GM12891 (cell line): ENCODE results near the gene PSMD7.

Source experiments
- DNase-seq: peaks from one replicate; pipeline ENCODE4 v3.0.0; 2011; ENCODE audit warnings: low spot score; ENCODE audit not compliant: insufficient read length
- FAIRE-seq: peaks from 2 replicates; lab custom pipeline; 2011; peaks lifted over from hg19 to GRCh38; lab: Jason Lieb, UNC
- PAX5 ChIP-seq: IDR thresholded peaks from 2 replicates; pipeline ENCODE4 v1.6.1; 2011; ENCODE audit warnings: low read length, moderate library complexity, mild to moderate bottlenecking; ENCODE audit not compliant: insufficient read depth, severe bottlenecking
- POLR2A ChIP-seq: IDR thresholded peaks from 2 replicates; pipeline ENCODE4 v1.6.1; 2011; ENCODE audit warnings: low read depth, low read length, control low read depth
- POLR2AphosphoS5 ChIP-seq: IDR thresholded peaks from 2 replicates; pipeline ENCODE4 v1.6.1; 2011; ENCODE audit warnings: low read depth, low read length, control low read depth
- POU2F2 ChIP-seq: IDR thresholded peaks from 2 replicates; pipeline ENCODE4 v1.6.1; 2011; ENCODE audit warnings: low read depth, mild to moderate bottlenecking, control low read depth, low read length, moderate library complexity
- SPI1 ChIP-seq: IDR thresholded peaks from 2 replicates; pipeline ENCODE4 v1.6.1; 2011; ENCODE audit warnings: low read depth, low read length, control low read depth
- TAF1 ChIP-seq: IDR thresholded peaks from 2 replicates; pipeline ENCODE4 v1.6.1; 2011; ENCODE audit warnings: low read depth, low read length, control low read depth

The PSMD7 gene

GRCh38 chr16:74291577-74292208 lies 4.9 kb upstream of the PSMD7 start:
- TF ChIP-seq POU2F2 (no peak), POLR2AphosphoS5 (no peak), POLR2A (no peak), SPI1 (no peak), PAX5 (no peak), TAF1 (no peak)
- DNase-seq: no peak
- FAIRE-seq: no peak

- no peak for FAIRE-seq
- DNase-seq: no peak
- TF ChIP-seq SPI1 (no peak), POU2F2 (no peak), TAF1 (no peak), PAX5 (no peak), POLR2AphosphoS5 (no peak), POLR2A (no peak)
Measured at GRCh38 chr16:74296104-74296431, 546 bp upstream of the PSMD7 start.

DNA sequence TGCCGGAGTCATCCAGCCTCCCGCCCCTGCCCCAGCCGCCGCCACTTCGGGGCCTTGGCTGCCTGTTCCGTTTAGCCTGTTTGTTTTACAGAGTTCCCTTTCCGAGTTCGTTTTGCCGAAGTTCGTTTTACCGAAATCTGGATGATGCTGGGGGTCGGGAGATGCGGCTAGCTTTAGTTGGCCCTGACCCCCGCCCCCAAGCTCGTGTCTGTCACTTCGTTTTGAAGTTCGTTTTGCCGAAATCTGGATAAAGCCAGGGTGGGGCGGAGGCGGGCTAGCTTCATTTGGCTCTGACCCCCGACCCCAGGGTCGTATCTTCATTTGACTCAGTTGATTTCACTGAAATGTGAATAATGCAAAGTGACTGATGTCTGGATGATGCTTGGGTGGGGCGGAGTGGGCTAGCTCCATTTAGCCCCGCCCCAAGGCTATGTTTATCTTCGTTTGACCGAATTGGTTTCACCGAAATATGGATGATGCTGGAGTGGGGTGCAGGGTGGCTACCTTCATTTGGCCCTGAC lies 591 bp downstream of the PSMD7 start:
- TF ChIP-seq TAF1 (no peak), POLR2AphosphoS5 (no peak)
- FAIRE-seq: peak; percentile 84
- no peak for DNase-seq

GRCh38 chr16:74298104-74298503 lies 1.5 kb downstream of the PSMD7 start:
- DNase-seq: no peak
- TF ChIP-seq POLR2A (no peak; the same call in 1 of the 2 replicates), PAX5 (no peak)

GRCh38 chr16:74302341-74302740 lies 5.7 kb downstream of the PSMD7 start:
- FAIRE-seq (no peak), DNase-seq (no peak)
- no peak for TF ChIP-seq POLR2AphosphoS5
- TF ChIP-seq TAF1: no peak

More at GRCh38 chr16:74298104-74298503, 1.5 kb downstream of the PSMD7 start:
- no peak for FAIRE-seq

- DNase-seq: no peak
- TF ChIP-seq SPI1: no peak
- TF ChIP-seq TAF1: no peak
- no peak for TF ChIP-seq POU2F2
- TF ChIP-seq POLR2AphosphoS5: no peak
- peak; percentile 27; the same call in 1 of the 2 replicates for TF ChIP-seq POLR2A
- no peak for TF ChIP-seq PAX5
- FAIRE-seq: no peak
Measured at GRCh38 chr16:74304164-74304834, 7.7 kb downstream of the PSMD7 start.

GRCh38 chr16:74304835-74305176 lies 8.2 kb downstream of the PSMD7 start:
- DNase-seq (no peak), FAIRE-seq (no peak)
- TF ChIP-seq POU2F2 (no peak), POLR2AphosphoS5 (no peak), TAF1 (no peak), SPI1 (no peak), POLR2A (no peak), PAX5 (no peak)

DNA sequence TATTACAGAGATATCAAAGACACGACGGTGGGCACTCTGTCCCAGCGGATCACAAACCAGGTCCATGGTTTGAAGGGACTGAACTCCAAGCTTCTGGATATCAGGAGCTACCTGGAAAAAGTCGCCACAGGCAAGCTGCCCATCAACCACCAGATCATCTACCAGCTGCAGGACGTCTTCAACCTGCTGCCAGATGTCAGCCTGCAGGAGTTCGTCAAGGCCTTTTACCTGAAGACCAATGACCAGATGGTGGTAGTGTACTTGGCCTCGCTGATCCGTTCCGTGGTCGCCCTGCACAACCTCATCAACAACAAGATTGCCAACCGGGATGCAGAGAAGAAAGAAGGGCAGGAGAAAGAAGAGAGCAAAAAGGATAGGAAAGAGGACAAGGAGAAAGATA lies 8.7 kb downstream of the PSMD7 start:
- FAIRE-seq (no peak), DNase-seq (no peak)
- no peak for TF ChIP-seq TAF1
- no peak for TF ChIP-seq POLR2A
- TF ChIP-seq POLR2AphosphoS5: no peak
- no peak for TF ChIP-seq SPI1
- TF ChIP-seq PAX5: no peak
- TF ChIP-seq POU2F2: no peak

DNA sequence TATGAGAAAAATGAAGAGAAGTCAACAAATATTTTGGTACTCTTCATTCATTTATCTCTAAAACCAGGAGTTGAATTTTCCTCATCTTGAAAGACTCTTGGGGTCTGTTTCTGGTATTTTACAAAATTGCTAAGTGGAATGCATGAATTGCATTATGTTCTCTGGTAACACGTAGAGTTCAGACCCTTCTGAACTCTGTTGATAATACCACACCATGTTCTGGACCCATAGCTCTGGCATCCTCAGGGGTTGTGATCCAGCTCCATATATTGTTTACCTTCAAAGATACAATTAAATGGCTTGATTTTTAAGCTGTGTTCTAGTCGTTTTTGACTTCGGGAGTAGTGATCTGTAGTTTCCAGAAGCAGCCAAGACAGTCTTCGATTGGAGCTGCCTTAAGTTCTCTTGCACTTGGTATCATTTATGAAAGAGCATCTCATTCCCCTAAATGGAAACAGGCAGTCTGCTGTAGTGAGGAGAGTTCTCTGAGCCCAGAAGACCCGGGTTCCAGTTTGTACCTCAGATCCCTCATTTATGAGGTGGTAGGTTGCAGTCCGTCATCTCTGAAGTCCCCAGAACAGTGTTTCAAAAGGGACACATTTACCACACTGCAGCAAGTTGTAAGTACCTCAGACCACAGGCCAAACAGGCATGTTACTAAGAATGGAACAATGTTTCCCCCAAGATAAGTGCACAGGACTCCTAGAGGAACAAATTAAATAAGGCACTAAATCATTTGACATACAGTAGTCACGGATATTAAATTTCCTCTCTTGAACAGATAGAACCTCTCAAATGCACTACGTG lies 9.6 kb downstream of the PSMD7 start:
- no peak for DNase-seq
- no peak for FAIRE-seq
- no peak for TF ChIP-seq PAX5
- TF ChIP-seq TAF1: no peak
- TF ChIP-seq POLR2AphosphoS5: peak; percentile 75

- FAIRE-seq: no peak
- no peak for DNase-seq
- no peak for TF ChIP-seq PAX5
- no peak for TF ChIP-seq TAF1
- TF ChIP-seq POU2F2: no peak
- TF ChIP-seq POLR2A: peak; percentile 44; the same call in 1 of the 2 replicates
- TF ChIP-seq SPI1: no peak
- peak; percentile 60 for TF ChIP-seq POLR2AphosphoS5
Measured at GRCh38 chr16:74307383-74307782, 10.8 kb downstream of the PSMD7 start.
